Epithelial cell of proximal tubule (primary cell): Measurements from ENCODE around the gene ELK1. TPM values are rescaled to one million over a fixed set of nuclear protein-coding genes. Genes with fewer than 3 reads are reported as not detected.
A peak's percentile ranks its signal among the peaks of the same experiment; 100 is the strongest.

ENCODE experiments used
- DNase-seq: peaks from one replicate; pipeline ENCODE4 v3.0.0-alpha.2; 2011; ENCODE audit warnings: low read depth
- H3K4me3 ChIP-seq: 2 replicates; pipeline ENCODE4 v1.5.1; 2011; ENCODE audit warnings: low read depth, mild to moderate bottlenecking, low read length
- total RNA-seq: library from RNA; depleted of rRNA; stranded (reverse); fragments of >200 nt; gene quantifications from 2 replicates; pipeline ENCODE4 v1.2.3, GENCODE V29; 2015
- TF ChIP-seq, protein P1 (sequence below): conservative IDR thresholded peaks from 2 replicates; pipeline ENCODE4 v1.5.1; 2012; ENCODE audit warnings: low read depth, mild to moderate bottlenecking, low read length

Gene ELK1
- total RNA-seq, 1 donor from 2014 or later: 21.9 TPM

DNA sequence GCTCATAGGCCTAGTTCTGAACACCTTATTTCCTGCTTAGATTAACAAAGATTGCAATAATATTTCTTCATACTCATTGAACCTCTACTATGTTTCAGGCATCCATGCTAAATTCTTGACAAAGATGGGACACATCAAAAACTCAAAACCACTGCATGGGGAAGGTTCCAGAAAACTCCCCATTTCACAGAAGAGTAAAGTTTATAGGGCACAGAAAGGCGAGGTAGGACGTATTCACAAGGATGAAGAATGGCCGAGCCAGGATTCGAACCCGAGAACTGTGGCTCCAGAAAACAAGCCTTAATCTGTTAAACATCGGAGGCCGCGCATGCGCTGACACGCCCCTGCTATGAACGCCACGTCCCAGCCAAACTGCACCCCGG, 7.9 kb upstream of the ELK1 start:
- TF ChIP-seq, protein P1, sequence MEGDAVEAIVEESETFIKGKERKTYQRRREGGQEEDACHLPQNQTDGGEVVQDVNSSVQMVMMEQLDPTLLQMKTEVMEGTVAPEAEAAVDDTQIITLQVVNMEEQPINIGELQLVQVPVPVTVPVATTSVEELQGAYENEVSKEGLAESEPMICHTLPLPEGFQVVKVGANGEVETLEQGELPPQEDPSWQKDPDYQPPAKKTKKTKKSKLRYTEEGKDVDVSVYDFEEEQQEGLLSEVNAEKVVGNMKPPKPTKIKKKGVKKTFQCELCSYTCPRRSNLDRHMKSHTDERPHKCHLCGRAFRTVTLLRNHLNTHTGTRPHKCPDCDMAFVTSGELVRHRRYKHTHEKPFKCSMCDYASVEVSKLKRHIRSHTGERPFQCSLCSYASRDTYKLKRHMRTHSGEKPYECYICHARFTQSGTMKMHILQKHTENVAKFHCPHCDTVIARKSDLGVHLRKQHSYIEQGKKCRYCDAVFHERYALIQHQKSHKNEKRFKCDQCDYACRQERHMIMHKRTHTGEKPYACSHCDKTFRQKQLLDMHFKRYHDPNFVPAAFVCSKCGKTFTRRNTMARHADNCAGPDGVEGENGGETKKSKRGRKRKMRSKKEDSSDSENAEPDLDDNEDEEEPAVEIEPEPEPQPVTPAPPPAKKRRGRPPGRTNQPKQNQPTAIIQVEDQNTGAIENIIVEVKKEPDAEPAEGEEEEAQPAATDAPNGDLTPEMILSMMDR: no peak
- DNase-seq: no peak
- H3K4me3 ChIP-seq: peak overlapping the region; percentile 73

- DNase-seq: no peak
- peak overlapping the region; percentile 54 for H3K4me3 ChIP-seq
- TF ChIP-seq, protein P1: no peak
These were observed 911 bp upstream of the ELK1 start for GRCh38 chrX:47651043-47651905.

DNA sequence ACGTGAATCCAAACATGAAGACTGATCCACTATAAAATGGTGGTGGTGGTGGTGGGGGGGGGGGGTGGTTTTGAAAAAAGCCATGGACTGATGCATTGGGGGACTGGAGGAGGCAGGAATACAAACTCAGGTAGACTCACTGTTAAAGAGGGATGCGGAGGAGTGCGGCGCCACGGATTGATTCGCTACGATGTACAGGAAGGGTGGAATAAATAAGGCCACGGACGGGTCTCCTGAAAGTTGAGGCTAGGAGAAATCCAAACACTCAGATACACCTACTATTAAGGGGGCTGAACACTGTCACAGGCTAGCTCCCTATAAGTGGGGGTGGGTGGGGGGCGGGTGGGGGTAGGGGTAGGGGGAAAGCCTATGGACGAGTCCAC, 591 bp downstream of the ELK1 start:
- no peak for DNase-seq
- TF ChIP-seq, protein P1: no peak
- H3K4me3 ChIP-seq: peak overlapping the region; percentile 73

DNA sequence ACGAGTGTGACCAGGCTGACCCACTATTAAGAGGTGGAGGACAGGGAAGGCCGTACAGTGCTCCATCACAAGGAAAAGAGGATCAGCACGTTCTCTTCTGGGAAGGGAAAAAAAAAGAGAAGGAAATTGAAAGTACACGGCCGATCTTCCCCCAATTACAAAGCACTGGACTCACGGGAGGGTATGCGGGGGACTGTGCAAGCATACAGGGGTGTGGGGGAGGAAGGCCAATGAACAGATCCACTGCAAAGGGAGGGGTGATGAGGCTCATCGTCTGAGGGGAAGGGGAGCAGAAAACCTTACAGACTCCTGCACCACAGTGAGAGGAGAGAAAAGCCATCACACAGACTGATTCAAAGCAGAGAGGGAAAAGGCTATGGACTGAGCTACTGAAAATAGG, 1.1 kb downstream of the ELK1 start:
- DNase-seq: no peak
- TF ChIP-seq, protein P1: no peak
- H3K4me3 ChIP-seq: peak overlapping the region; percentile 73

GRCh38 chrX:47648376-47648775, 2.0 kb downstream of the ELK1 start:
- TF ChIP-seq, protein P1: no peak
- DNase-seq: no peak
- H3K4me3 ChIP-seq: no peak overlapping the region

- TF ChIP-seq, protein P1: no peak
- DNase-seq: no peak
- H3K4me3 ChIP-seq: no peak overlapping the region
These were observed 3.7 kb downstream of the ELK1 start for GRCh38 chrX:47646636-47647035.

DNA sequence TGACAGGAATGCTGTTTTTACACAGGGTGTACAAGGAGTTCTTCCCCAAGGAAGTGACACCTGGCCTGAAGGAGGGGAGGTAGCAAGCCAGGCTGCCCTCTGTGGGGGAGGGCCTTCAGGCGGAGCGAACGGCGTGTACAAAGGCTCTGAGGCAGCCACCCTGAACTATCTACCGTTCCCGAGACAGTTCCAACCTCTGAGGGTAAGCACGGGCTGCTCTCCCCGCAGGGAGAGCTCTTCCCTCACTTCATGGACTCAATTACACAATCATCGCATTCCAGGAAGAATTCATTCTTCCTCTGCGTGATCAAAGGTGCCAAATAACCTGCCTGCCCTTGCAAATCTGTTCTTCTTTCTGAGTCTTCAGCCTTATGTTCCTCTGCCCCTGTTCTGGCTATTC, 4.8 kb downstream of the ELK1 start:
- no peak for DNase-seq
- TF ChIP-seq, protein P1: no peak
- H3K4me3 ChIP-seq: no peak overlapping the region
